HepG2 (cell line): ENCODE measurements around the gene ABCC1. TPM values are rescaled to one million over a fixed set of nuclear protein-coding genes. Genes with fewer than 3 reads are reported as not detected.

Source experiments
- CERS6 ChIP-seq: sonication (generic); formaldehyde crosslinking; IDR thresholded peaks from 2 replicates; pipeline ENCODE4 v1.5.0; 2020; ENCODE audit warnings: missing genetic modification reagents
- EED ChIP-seq: sonication (generic); formaldehyde crosslinking; IDR thresholded peaks from 2 replicates; pipeline ENCODE4 v1.5.0; 2020; ENCODE audit warnings: mild to moderate bottlenecking, missing genetic modification reagents
- ELK4 ChIP-seq: sonication (generic); formaldehyde crosslinking; IDR thresholded peaks from 2 replicates; pipeline ENCODE4 v1.9.0; 2021; ENCODE audit warnings: missing genetic modification reagents, borderline replicate concordance
- FUBP1 ChIP-seq: sonication (generic); formaldehyde crosslinking; IDR thresholded peaks from 2 replicates; pipeline ENCODE4 v1.5.1; 2020; ENCODE audit warnings: missing genetic modification reagents, mild to moderate bottlenecking, borderline replicate concordance
- GFI1 ChIP-seq: sonication (generic); formaldehyde crosslinking; IDR thresholded peaks from 2 replicates; pipeline ENCODE4 v1.5.0; 2020; ENCODE audit warnings: missing genetic modification reagents, mild to moderate bottlenecking, borderline replicate concordance
- IKZF1 ChIP-seq: fragments of 450-650 bp; IDR thresholded peaks from 2 replicates; pipeline ENCODE4 v1.7.1; 2016
- KLF6 ChIP-seq: IDR thresholded peaks from 2 replicates; pipeline ENCODE4 v1.8.0; 2016; ENCODE audit warnings: missing biosample characterization, missing genetic modification reagents
- NAIF1 ChIP-seq: sonication (generic); formaldehyde crosslinking; IDR thresholded peaks from 2 replicates; pipeline ENCODE4 v1.5.0; 2020; ENCODE audit warnings: mild to moderate bottlenecking, missing genetic modification reagents, borderline replicate concordance
- RARG ChIP-seq: sonication (generic); formaldehyde crosslinking; IDR thresholded peaks from 2 replicates; pipeline ENCODE4 v1.4.0; 2020; ENCODE audit warnings: low read depth, mild to moderate bottlenecking, missing genetic modification reagents
- RFX5 ChIP-seq: IDR thresholded peaks from 2 replicates; pipeline ENCODE4 v1.6.1; 2011; ENCODE audit warnings: low read depth, low read length, improper control_type of control experiment
- SP140L ChIP-seq: sonication (generic); formaldehyde crosslinking; IDR thresholded peaks from 2 replicates; pipeline ENCODE4 v1.4.0; 2020; ENCODE audit warnings: missing genetic modification reagents, borderline replicate concordance
- ZBTB4 ChIP-seq: sonication (generic); formaldehyde crosslinking; IDR thresholded peaks from 2 replicates; pipeline ENCODE4 v1.4.0; 2020; ENCODE audit warnings: missing genetic modification reagents, mild to moderate bottlenecking, borderline replicate concordance
- ZFAT ChIP-seq: sonication (generic); formaldehyde crosslinking; conservative IDR thresholded peaks from 2 replicates; pipeline ENCODE4 v1.8.1; 2023; ENCODE audit warnings: missing genetic modification reagents, inconsistent platforms
- ZMYM2 ChIP-seq: sonication (generic); formaldehyde crosslinking; IDR thresholded peaks from 2 replicates; pipeline ENCODE4 v1.8.0; 2022; ENCODE audit warnings: mild to moderate bottlenecking, missing genetic modification reagents
- ZNF121 ChIP-seq: sonication (generic); formaldehyde crosslinking; IDR thresholded peaks from 2 replicates; pipeline ENCODE4 v1.5.0; 2020; ENCODE audit warnings: mild to moderate bottlenecking, missing genetic modification reagents
- ZNF557 ChIP-seq: sonication (generic); formaldehyde crosslinking; IDR thresholded peaks from 2 replicates; pipeline ENCODE4 v1.4.0; 2020; ENCODE audit warnings: missing genetic modification reagents
- ZNF562 ChIP-seq: sonication (generic); formaldehyde crosslinking; IDR thresholded peaks from 2 replicates; pipeline ENCODE4 v1.8.0; 2022; ENCODE audit warnings: missing genetic modification reagents, borderline replicate concordance
- ZNF747 ChIP-seq: sonication (generic); formaldehyde crosslinking; IDR thresholded peaks from 2 replicates; pipeline ENCODE4 v1.8.1; 2023; ENCODE audit warnings: missing genetic modification reagents, mild to moderate bottlenecking, borderline replicate concordance
- ZNF773 ChIP-seq: sonication (generic); formaldehyde crosslinking; IDR thresholded peaks from 2 replicates; pipeline ENCODE4 v1.4.0; 2020; ENCODE audit warnings: missing genetic modification reagents, borderline replicate concordance
- ZNF792 ChIP-seq: IDR thresholded peaks from 2 replicates; pipeline ENCODE4 v1.6.1; 2016
- ZNF83 ChIP-seq: sonication (generic); formaldehyde crosslinking; IDR thresholded peaks from 2 replicates; pipeline ENCODE4 v1.4.0; 2020; ENCODE audit warnings: missing genetic modification reagents, mild to moderate bottlenecking, borderline replicate concordance
- ZNF850 ChIP-seq: sonication (generic); formaldehyde crosslinking; conservative IDR thresholded peaks from 2 replicates; pipeline ENCODE4 v1.9.0; 2021; ENCODE audit warnings: mild to moderate bottlenecking, missing genetic modification reagents
- ZNF891 ChIP-seq: sonication (generic); formaldehyde crosslinking; IDR thresholded peaks from 2 replicates; pipeline ENCODE4 v1.5.0; 2020; ENCODE audit warnings: mild to moderate bottlenecking, missing genetic modification reagents
- ZSCAN31 ChIP-seq: sonication (generic); formaldehyde crosslinking; IDR thresholded peaks from 2 replicates; pipeline ENCODE4 v1.5.0; 2020; ENCODE audit warnings: low read depth, mild to moderate bottlenecking, missing genetic modification reagents
- polyA plus RNA-seq, 8 experiments: library from polyadenylated mRNA; depleted of rRNA in 3 of 8; stranded (reverse) in 7 of 8; unstranded in 1 of 8; fragments of >200 nt; fragmentation: Illumina TruSeq in 4 of 8; extraction: Trizol in 4 of 8; gene quantifications; 2 replicates each; pipeline versions ENCODE4 v1.2.1 to v1.2.3, GENCODE V29; 2011 to 2016; ENCODE audit warnings: low read depth in 4 of 8, missing spikeins in 1 of 8, mixed read lengths in 1 of 8; ENCODE audit not compliant: insufficient read depth in 1 of 8
- total RNA-seq, 5 experiments: library from RNA; depleted of rRNA; stranded (reverse); fragments of >200 nt; fragmentation: Illumina TruSeq; extraction: Trizol; gene quantifications; 2 replicates each; pipeline ENCODE4 v1.2.3, GENCODE V29; 2016; ENCODE audit warnings: low read depth in 1 of 5

ABCC1 gene
- total and polyA plus RNA-seq, 2 of the 13 experiments (the other 11 are each of a cell fraction or from before 2014, with no cell fraction given): 13.0 to 30.6 TPM

GRCh38 chr16:16021988-16022682, 72.7 kb downstream of the ABCC1 start (continued):
- TF ChIP-seq EED (CRISPR knock-in tag): no peak
- no peak; the same call in 1 of the 2 replicates for TF ChIP-seq RFX5
- TF ChIP-seq RARG (CRISPR knock-in tag): no peak
- 0 out of 2 replicates have a peak, but pooled peaks have one; percentile 32 for TF ChIP-seq ZNF891
- TF ChIP-seq ZBTB4 (CRISPR knock-in tag): no peak
- TF ChIP-seq ZMYM2 (CRISPR knock-in tag): no peak
- TF ChIP-seq IKZF1: no peak
- TF ChIP-seq ZNF773: no peak
- no peak for TF ChIP-seq KLF6
- TF ChIP-seq SP140L (CRISPR knock-in tag): no peak
- no peak for TF ChIP-seq ZNF747 (CRISPR knock-in tag)
- TF ChIP-seq ZFAT (CRISPR knock-in tag): no peak
- TF ChIP-seq ZNF562: no peak
- TF ChIP-seq CERS6 (CRISPR knock-in tag): no peak
- peak; percentile 89 for TF ChIP-seq ZNF792 (CRISPR knock-in tag)
- TF ChIP-seq ZNF850 (CRISPR knock-in tag): no peak
- no peak for TF ChIP-seq GFI1 (CRISPR knock-in tag)
- TF ChIP-seq FUBP1: no peak
- no peak for TF ChIP-seq ELK4 (CRISPR knock-in tag)
- TF ChIP-seq ZNF121 (CRISPR knock-in tag): no peak
- no peak for TF ChIP-seq NAIF1 (CRISPR knock-in tag)
- no peak for TF ChIP-seq ZSCAN31
- no peak for TF ChIP-seq ZNF557 (CRISPR knock-in tag)
- TF ChIP-seq ZNF83 (CRISPR knock-in tag): no peak
